GM18907 (cell line): ENCODE data around the gene GGCT.
A peak's percentile ranks its signal among the peaks of the same experiment; 100 is the strongest.

Source experiments
- ATAC-seq: cut with Tn5 transposase; IDR thresholded peaks from one replicate; pipeline ENCODE4 v1.9.1; 2021; ENCODE audit warnings: mild to moderate bottlenecking, moderate library complexity; ENCODE audit not compliant: unreplicated experiment

Gene GGCT

GRCh38 chr7:30465046-30465810, 39.4 kb downstream of the GGCT start:
- no peak for ATAC-seq

GRCh38 chr7:30464231-30464671, 40.4 kb downstream of the GGCT start:
- peak; percentile 61 for ATAC-seq

DNA sequence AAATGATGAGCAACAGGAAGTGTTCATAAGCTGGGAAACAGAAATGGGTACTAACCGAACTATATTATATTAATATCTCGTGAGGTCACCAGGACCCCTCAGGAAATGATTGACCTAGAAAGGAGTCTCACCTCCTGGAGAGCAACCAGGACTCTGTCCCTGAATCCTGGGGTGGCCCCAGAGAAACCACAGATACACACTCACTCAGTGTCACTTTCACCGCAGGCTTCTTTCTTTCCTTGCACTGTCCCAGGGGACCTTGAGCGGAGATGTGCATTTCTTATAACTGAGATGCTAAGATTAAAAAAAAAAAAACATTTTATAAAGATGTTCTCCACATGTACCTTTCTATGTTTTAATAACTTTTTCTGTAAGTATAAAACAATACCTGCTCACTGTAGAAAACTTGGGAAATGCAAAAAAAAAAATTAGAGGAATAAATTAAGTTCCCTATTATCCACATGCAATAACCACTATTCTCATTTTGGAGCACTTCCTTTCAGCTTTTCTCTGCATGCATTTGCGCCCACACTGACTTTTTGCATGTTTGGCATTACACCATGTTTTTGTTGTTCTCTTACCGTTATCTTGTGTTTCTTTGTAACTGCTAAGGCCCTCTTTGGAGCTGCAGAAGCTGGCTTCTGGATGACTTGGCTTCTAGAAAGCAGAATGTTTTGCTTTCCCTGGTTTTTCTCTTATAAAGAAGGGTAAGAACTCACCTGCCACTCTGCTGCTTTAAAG, 41.1 kb downstream of the GGCT start:
- ATAC-seq: peak; percentile 72

- ATAC-seq: no peak
Observed at GRCh38 chr7:30462179-30462578, 42.5 kb downstream of the GGCT start.

DNA sequence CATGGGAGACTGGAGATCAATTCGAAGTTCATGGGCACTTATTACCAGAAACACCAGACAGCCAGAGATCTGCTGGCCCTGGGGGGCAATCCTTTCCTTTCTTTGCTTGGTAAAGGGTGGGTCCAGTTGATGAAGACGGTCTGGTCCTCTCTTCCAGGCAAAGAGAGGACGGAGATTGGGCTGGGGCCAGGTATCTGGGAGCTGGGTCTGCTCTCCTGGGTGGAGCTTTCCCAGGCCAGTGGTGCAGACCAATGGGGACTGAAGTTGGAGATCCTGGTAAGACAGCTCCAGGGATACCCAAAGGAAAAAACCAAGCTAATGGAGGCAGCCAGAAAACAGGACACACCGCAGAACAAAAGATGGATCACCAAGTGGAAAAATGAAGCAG, 44.4 kb downstream of the GGCT start:
- ATAC-seq: no peak

GRCh38 chr7:30459591-30460245, 44.9 kb downstream of the GGCT start:
- ATAC-seq: no peak

DNA sequence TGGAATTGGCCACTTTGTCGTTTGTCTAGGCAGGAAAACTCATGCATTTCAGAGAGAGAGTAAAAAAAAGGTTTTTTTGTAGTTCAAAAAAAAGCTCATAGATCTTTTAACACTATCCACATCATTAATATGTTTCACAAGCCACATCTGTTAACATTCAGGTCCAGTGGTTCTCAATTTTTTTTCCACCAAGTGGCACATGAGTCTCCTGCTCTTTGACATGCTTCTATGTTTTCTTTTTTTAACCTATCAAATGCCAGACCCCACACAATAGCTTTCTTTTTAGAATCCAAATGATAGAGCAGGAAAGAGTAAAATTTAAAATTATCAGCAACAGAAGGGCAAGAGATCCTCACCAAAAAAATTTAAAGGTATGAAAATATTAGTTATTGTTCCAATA, 46.3 kb downstream of the GGCT start:
- no peak for ATAC-seq

- no peak for ATAC-seq
Observed at GRCh38 chr7:30453921-30454320, 50.7 kb downstream of the GGCT start.

DNA sequence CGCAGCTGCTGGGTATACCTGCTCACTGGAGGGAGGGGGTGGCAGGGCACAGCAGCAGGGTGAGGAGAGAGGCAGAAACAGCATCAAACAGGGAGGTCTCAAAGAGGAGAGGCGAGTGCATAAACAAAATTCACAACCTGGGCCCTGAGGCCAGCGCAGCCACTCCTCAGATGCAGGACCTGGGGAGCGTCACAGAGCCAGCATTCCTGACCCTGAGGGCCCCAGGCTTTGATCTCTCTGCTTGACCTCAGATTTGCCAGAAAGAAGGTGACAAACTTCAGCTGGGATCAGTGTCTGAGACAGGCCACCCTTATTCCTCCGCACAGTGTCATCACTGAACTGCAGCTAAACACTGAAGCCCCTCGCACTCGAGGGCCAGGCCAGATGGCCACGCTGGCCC, 51.6 kb downstream of the GGCT start:
- no peak for ATAC-seq

DNA sequence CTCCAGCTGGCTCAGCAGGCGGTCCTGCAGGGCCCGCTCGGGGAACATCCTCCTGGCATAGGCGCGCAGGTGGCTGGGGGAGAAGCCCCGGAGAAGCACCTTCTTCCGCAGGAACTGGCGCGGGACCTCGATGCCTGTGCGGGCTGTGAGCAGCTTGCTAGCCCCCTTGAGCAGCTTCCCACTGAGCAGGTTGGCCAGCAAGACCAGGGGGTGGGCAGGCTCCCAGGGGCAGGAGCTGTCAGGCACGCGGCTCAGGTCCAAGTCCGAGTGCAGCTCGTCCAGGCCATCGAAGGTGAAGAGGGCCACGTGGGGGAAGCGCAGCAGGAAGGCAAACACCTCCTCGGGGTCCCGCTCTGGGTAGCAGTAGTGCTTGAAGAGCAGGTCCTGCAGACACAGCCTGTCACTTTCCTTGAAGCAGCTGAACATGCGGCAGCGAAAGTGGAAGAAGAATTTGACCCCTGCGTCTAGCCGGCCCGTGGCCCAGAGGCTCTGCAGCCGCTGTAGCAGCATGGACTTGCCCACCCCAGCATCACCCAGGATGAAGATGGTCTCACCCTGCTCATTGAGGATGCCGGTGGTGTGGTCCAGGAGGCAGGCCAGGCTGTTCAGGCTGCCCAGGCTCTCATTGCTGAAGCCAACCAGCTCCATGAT, 52.2 kb downstream of the GGCT start:
- ATAC-seq: no peak

- ATAC-seq: no peak
Observed at GRCh38 chr7:30451539-30452279, 52.9 kb downstream of the GGCT start.

DNA sequence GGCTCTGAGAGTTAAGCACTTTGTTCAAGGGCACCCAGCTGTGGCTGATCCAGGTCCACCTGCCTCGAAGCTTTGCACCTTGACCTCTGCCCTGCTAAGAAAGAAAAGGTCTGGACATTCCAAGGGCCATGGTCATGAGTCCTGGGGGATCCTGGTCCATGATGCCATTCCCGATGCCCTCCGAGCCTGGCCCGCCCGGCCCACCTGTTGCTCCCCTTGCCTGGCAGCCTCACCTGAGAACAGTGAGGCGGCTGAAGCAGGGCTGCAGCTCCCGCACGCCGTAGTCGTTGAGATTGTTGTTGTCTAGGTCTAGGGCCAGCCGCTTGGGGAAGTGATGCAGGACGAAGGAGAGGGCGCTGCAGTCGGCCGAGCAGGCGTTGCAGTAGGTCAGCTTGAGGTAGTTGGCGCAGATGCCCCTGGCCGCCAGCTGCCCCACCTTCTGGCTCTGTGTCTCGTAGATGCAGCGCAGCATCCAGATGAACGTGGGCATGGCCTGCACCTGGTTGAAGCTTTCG, 53.6 kb downstream of the GGCT start:
- ATAC-seq: no peak

- ATAC-seq: no peak
Observed at GRCh38 chr7:30450240-30450982, 54.2 kb downstream of the GGCT start.

- no peak for ATAC-seq
Observed at GRCh38 chr7:30448461-30449189, 56.0 kb downstream of the GGCT start.

DNA sequence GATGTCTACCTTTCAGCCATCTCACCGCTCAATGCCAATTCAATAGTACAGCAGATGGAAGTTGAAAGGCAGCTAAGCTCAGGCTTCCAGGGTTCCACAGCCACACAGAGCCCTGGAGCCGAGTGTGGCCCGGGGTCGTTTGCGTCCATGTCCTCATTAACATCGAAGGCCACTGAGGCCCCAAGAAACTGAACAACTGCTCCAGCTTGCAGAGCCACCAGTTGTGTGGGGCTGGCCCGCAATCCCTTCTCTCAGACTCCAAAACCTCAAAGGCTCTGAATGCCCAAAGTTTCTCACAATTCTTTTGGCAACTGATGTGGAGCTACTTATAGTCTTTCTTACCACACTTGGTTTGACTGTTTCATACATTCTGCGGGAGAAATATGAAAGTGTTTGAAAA, 57.2 kb downstream of the GGCT start:
- no peak for ATAC-seq
